Activated naive CD4-positive, alpha-beta T cell treated with anti-CD3 and anti-CD28 coated beads, Interleukin-2, amount 50 U/mL, for 24 hours (primary cell): ENCODE measurements around the gene PDZK1IP1.

ENCODE experiments used
- H3K27ac Mint-ChIP-seq: one replicate; pipeline ENCODE4 v1.8.0; 2021; ENCODE audit warnings: mild to moderate bottlenecking, mixed read lengths
- H3K27me3 Mint-ChIP-seq: one replicate; pipeline ENCODE4 v1.8.0; 2021; ENCODE audit warnings: mixed read lengths
- H3K36me3 Mint-ChIP-seq: one replicate; pipeline ENCODE4 v1.8.0; 2021; ENCODE audit warnings: mixed read lengths
- H3K4me1 Mint-ChIP-seq: one replicate; pipeline ENCODE4 v1.8.0; 2021; ENCODE audit warnings: mixed read lengths
- H3K4me3 Mint-ChIP-seq: one replicate; pipeline ENCODE4 v1.8.0; 2021; ENCODE audit warnings: mild to moderate bottlenecking, mixed read lengths
- H3K9me3 Mint-ChIP-seq: one replicate; pipeline ENCODE4 v1.8.0; 2021; ENCODE audit warnings: mixed read lengths

PDZK1IP1 gene

DNA sequence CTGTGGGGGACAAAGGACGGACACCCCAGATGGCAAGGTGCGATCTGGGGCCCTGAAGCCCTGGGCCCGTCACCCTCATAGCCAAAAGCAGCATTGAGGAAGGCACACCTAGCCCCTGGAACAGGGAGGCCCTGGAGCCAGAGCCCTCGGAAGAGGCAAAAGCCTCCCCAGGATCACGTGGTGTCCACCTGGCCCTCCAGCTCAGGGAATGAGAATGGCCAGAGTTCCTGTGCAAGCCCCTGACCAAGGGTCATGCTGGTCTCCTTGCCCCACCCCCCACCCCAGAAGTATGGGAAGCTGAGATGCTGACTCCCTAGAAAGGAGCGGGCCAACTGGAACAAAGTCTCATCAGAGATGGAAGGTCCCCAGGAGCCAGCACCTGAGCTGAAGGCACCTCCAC lies 1.0 kb upstream of the PDZK1IP1 start:
- Mint-ChIP-seq H3K9me3 (no peaks in the 10 kb centered on the region), H3K4me1 (no peaks in the 10 kb centered on the region), H3K27ac (no peak overlapping the region), H3K27me3 (peaks cover 1% of the 10 kb centered on the region), H3K4me3 (no peak overlapping the region), H3K36me3 (no peaks in the 10 kb centered on the region)

GRCh38 chr1:47190509-47190855 lies 646 bp upstream of the PDZK1IP1 start:
- Mint-ChIP-seq H3K27me3 (peaks cover 1% of the 10 kb centered on the region), H3K9me3 (no peaks in the 10 kb centered on the region), H3K4me3 (no peak overlapping the region), H3K4me1 (no peaks in the 10 kb centered on the region), H3K36me3 (no peaks in the 10 kb centered on the region), H3K27ac (no peak overlapping the region)

DNA sequence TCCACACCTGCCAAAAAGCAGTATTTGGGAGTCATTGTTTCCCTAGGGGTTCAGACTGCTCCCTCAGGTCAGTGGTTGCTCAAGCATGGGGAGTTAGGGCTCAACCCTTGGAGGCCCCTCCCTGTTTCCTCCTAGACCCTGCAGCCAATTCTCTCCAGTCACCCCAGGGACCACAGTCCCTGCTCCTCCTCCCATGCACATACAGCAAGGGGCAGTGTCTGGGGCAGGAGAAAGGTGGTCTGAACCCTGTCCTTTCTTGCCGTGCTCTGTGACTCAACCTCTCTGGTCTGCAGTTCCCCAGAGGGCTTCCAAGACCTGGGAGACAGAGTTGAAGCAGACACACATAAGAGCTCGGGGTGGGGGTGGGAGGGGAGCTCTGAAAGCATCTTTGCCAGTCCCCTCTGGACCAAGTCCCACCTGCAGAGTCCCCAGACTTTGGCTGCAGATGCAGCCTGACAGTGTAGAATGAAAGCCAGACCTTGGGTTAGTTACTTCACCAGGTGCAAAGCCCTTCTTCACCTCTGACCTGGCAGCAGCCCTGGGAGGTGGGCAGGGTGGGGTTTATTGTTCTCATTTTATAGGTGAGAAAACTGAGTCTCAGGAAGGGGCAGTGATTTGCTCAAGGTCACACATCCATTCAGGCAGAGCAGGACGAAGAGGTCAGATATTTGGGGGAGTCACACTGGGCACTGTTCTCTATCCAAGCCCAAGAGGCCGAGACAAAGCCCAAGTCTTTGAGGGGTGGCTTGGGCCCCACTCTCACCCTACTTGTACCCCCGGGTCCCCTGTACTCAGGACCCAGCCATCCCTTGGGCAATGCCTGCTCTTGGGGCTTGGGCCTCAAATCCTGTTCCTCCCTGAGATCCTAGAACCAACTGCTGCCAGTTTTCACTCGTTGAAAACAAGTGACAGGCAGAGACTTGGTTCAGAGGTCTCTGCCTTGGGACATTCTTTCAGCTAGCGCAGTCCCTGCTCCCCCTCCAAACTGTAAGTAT lies 748 bp downstream of the PDZK1IP1 start:
- Mint-ChIP-seq H3K27me3 (peaks cover 1% of the 10 kb centered on the region), H3K4me3 (no peak overlapping the region), H3K4me1 (no peaks in the 10 kb centered on the region), H3K36me3 (no peaks in the 10 kb centered on the region), H3K27ac (no peak overlapping the region), H3K9me3 (no peaks in the 10 kb centered on the region)

GRCh38 chr1:47187926-47188250 lies 1.9 kb downstream of the PDZK1IP1 start:
- Mint-ChIP-seq H3K4me1 (no peaks in the 10 kb centered on the region), H3K9me3 (no peaks in the 10 kb centered on the region), H3K27me3 (peaks cover 4% of the 10 kb centered on the region), H3K4me3 (no peak overlapping the region), H3K27ac (no peak overlapping the region), H3K36me3 (no peaks in the 10 kb centered on the region)

- Mint-ChIP-seq H3K27me3 (peaks cover 4% of the 10 kb centered on the region), H3K4me3 (no peak overlapping the region), H3K4me1 (no peaks in the 10 kb centered on the region), H3K36me3 (no peaks in the 10 kb centered on the region), H3K27ac (no peak overlapping the region), H3K9me3 (no peaks in the 10 kb centered on the region)
These were observed 2.5 kb downstream of the PDZK1IP1 start for GRCh38 chr1:47187231-47187925.

DNA sequence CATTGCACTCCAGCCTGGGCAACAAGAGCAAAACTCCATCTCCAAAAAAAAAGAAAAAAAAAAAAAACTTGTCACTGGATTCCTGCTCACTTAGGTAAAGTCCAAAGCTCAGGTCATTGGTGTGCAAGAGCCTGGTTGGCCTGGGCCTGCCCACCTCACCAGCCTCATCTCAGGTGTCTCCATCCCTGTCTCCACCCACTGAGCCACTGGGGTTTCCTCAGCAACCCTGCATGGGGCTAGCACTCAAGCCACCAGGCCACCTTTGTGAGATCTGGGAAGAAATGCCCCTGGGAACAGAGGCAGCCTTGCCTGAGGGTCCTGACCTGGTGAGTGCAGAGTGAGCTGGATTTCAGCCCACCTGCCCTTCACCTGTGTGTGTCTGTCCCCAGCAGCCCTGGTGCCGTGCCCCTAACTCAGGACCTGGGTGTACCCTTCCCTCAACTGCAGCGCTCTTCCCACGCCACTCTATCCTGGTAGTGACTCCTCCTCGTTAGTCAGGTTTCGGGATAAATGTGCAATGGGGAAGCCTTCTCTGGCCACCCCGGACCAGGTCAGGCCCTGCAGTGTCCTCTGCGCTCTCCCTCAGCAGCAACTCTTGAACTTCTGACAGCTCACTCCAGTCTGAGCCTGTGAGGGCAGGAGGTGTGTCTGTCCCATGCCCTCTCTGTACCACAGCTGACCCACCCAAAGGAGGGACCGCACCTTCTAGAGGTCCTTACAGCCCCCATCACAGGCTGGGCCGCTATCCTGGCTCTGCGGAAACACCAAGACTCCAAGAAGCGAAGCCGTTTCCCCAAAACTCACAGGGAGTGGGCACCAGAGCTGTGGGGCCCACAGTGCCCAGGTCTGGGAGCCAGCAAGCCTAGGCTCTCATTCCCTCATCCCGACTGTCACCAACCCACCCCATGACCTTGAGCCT lies 3.3 kb downstream of the PDZK1IP1 start:
- H3K4me1 Mint-ChIP-seq = no peaks in the 10 kb centered on the region
- no peaks in the 10 kb centered on the region for H3K9me3 Mint-ChIP-seq
- H3K4me3 Mint-ChIP-seq = no peak overlapping the region
- no peaks in the 10 kb centered on the region for H3K36me3 Mint-ChIP-seq
- peaks cover 4% of the 10 kb centered on the region for H3K27me3 Mint-ChIP-seq
- no peak overlapping the region for H3K27ac Mint-ChIP-seq

- no peaks in the 10 kb centered on the region for H3K9me3 Mint-ChIP-seq
- peak overlapping the region; percentile 43 for H3K27ac Mint-ChIP-seq
- no peaks in the 10 kb centered on the region for H3K36me3 Mint-ChIP-seq
- no peaks in the 10 kb centered on the region for H3K4me1 Mint-ChIP-seq
- no peak overlapping the region for H3K4me3 Mint-ChIP-seq
- peaks cover 12% of the 10 kb centered on the region for H3K27me3 Mint-ChIP-seq
These were observed 4.8 kb downstream of the PDZK1IP1 start for GRCh38 chr1:47184822-47185677.

- Mint-ChIP-seq H3K4me1 (peaks cover 5% of the 10 kb centered on the region), H3K36me3 (no peaks in the 10 kb centered on the region), H3K27ac (no peak overlapping the region), H3K4me3 (no peak overlapping the region), H3K9me3 (no peaks in the 10 kb centered on the region), H3K27me3 (peaks cover 15% of the 10 kb centered on the region)
These were observed 5.6 kb downstream of the PDZK1IP1 start for GRCh38 chr1:47184090-47184821.

- no peak overlapping the region for H3K4me3 Mint-ChIP-seq
- H3K36me3 Mint-ChIP-seq = no peaks in the 10 kb centered on the region
- H3K9me3 Mint-ChIP-seq = no peaks in the 10 kb centered on the region
- peak overlapping the region; percentile 23 for H3K27ac Mint-ChIP-seq
- H3K4me1 Mint-ChIP-seq = peaks cover 11% of the 10 kb centered on the region
- peaks cover 20% of the 10 kb centered on the region for H3K27me3 Mint-ChIP-seq
These were observed 6.3 kb downstream of the PDZK1IP1 start for GRCh38 chr1:47183308-47184089.

DNA sequence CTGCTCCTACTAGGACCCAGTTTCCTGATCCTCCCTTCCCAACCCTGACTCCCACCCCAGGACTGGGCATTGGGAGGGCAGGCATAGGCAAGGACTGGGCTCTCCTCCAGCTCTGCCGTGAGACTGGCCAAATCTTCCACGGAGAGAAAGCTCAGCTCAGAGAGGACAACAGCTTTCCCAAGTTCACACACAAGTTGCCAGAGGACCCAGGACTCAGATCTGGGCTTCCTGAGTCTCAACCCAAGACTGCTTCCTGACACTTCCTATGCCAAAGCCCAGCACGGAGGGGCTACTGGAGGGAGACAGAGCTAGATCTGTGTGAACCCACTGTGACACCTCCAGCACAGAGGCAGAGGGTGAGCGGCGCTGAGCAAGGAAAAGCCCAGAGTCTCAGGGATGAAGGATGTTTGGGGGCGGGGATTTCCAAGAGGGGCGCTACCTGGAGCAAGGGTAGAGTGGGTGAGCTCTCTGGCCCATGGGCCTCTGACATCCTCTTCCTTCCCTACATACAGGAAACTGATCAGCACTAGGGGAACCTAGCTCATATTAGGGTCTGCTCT lies 7.1 kb downstream of the PDZK1IP1 start:
- Mint-ChIP-seq H3K27me3 (peaks cover 20% of the 10 kb centered on the region), H3K36me3 (no peaks in the 10 kb centered on the region), H3K4me3 (no peak overlapping the region), H3K4me1 (peaks cover 11% of the 10 kb centered on the region), H3K27ac (no peak overlapping the region), H3K9me3 (no peaks in the 10 kb centered on the region)

- Mint-ChIP-seq H3K27me3 (peaks cover 20% of the 10 kb centered on the region), H3K4me1 (peaks cover 11% of the 10 kb centered on the region), H3K4me3 (no peak overlapping the region), H3K9me3 (no peaks in the 10 kb centered on the region), H3K27ac (no peak overlapping the region), H3K36me3 (no peaks in the 10 kb centered on the region)
These were observed 7.7 kb downstream of the PDZK1IP1 start for GRCh38 chr1:47181955-47182675.

- H3K27me3 Mint-ChIP-seq = peaks cover 22% of the 10 kb centered on the region
- H3K4me3 Mint-ChIP-seq = no peak overlapping the region
- H3K36me3 Mint-ChIP-seq = no peaks in the 10 kb centered on the region
- H3K27ac Mint-ChIP-seq = no peak overlapping the region
- H3K9me3 Mint-ChIP-seq = no peaks in the 10 kb centered on the region
- H3K4me1 Mint-ChIP-seq = peaks cover 11% of the 10 kb centered on the region
These were observed 8.5 kb downstream of the PDZK1IP1 start for GRCh38 chr1:47181095-47181954.
